Measurements from ENCODE around the gene CAPN8.

DNA sequence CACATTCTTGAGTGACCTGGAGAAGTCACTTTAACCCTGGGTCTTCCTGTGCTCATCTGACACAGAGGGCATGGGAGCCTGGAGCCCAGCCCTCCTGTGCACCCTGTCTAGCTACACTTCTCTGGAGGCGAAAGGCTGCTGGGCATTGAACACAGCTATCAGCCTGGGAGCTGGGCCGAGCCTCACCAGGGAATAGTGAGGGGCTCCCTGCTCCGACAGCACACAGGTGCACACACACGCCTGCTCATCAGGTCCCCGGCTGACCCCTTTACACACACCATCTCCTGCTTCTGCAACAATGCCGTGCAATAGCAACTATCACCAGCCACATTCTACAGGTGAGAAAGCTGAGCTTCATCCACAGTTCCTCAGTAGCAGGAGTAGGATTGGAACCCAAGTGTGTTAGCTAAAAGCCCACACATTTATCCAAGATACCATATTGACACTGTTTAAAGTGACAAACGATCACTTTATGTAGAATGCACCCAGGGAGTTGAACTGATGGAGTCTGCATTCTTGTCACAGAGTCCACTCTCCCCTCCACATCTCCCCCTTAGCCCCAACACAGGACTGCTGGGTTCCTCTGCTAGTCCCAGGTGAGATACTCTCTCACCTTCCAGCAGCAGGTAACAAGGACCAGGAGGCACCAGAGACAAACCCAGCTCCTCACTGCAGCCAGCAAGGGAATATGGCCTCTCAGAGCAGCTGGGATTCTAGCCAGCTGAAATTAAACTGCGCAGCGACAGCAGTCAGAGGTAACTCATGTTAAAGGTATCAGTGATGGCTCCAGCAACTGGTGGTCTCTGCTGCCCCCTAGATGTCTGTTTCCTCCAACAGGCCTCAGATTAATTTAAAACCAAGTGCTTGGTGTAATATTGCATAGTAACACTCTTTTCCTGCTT, 18.3 kb upstream of the CAPN8 start:
- TF ChIP-seq, protein P1, sequence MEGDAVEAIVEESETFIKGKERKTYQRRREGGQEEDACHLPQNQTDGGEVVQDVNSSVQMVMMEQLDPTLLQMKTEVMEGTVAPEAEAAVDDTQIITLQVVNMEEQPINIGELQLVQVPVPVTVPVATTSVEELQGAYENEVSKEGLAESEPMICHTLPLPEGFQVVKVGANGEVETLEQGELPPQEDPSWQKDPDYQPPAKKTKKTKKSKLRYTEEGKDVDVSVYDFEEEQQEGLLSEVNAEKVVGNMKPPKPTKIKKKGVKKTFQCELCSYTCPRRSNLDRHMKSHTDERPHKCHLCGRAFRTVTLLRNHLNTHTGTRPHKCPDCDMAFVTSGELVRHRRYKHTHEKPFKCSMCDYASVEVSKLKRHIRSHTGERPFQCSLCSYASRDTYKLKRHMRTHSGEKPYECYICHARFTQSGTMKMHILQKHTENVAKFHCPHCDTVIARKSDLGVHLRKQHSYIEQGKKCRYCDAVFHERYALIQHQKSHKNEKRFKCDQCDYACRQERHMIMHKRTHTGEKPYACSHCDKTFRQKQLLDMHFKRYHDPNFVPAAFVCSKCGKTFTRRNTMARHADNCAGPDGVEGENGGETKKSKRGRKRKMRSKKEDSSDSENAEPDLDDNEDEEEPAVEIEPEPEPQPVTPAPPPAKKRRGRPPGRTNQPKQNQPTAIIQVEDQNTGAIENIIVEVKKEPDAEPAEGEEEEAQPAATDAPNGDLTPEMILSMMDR (IDR thresholded peaks at IDR 0.05), result peak; percentile 73
- TF ChIP-seq TCF12 (IDR thresholded peaks at IDR 0.05), result no peak
- no peak for TF ChIP-seq POLR2AphosphoS5 (IDR thresholded peaks at IDR 0.05; ENCODE audit: low read depth, low read length)
- no peak for TF ChIP-seq EP300 (IDR thresholded peaks at IDR 0.05; ENCODE audit: borderline replicate concordance in 1 of 2, low read depth in 1 of 2, low read length in 1 of 2)
- peak; percentile 94 for TF ChIP-seq RAD21 (IDR thresholded peaks at IDR 0.05; ENCODE audit: low read length)
- TF ChIP-seq MXI1 (IDR thresholded peaks at IDR 0.05; ENCODE audit: low read depth, low read length), result no peak
- no peak for TF ChIP-seq YY1 (IDR thresholded peaks at IDR 0.05; ENCODE audit: low read depth)

Measured in SK-N-SH (cell line).